A673 (cell line): ENCODE results near the gene ILF3. TPM values are rescaled to one million over a fixed set of nuclear protein-coding genes. Genes with fewer than 3 reads are reported as not detected.

ENCODE experiments used
- BruUV-seq: library from RNA; stranded (reverse); fragments of 400-500 nt; replicated peaks from 2 replicates; lab custom pipeline; 2021; lab: Mats Ljungman, UMichigan
- CTCF ChIA-PET: fragments of 300-600 bp; sonication (Branson Sonifier 250); formaldehyde crosslinking; loops from one replicate; lab custom pipeline; 2022; ENCODE audit warnings: antibody characterized with exemption; lab: Charles Lee
- POLR2A ChIA-PET: fragments of 300-600 bp; sonication (Branson Sonifier 250); formaldehyde crosslinking; loops from one replicate; lab custom pipeline; 2022; ENCODE audit warnings: antibody characterized with exemption; ENCODE audit not compliant: low non-redundant PET; lab: Charles Lee
- DNase-seq: peaks from one replicate; pipeline ENCODE4 v3.0.0-alpha.2; 2015; ENCODE audit warnings: low spot score
- H3K27ac ChIP-seq: fragments of 200-600 bp; sonication (generic); 2 replicates; pipeline ENCODE4 v1.5.1; 2016; ENCODE audit warnings: mixed run types, low read depth, mild to moderate bottlenecking, mixed read lengths, antibody characterized with exemption, low read length; ENCODE audit not compliant: poor library complexity, severe bottlenecking
- H3K27me3 ChIP-seq: fragments of 200-600 bp; sonication (generic); replicated peaks from 2 replicates; pipeline ENCODE4 v1.6.1; 2017; ENCODE audit warnings: mixed run types, low read depth, mild to moderate bottlenecking, mixed read lengths, antibody characterized with exemption, low read length; ENCODE audit not compliant: insufficient read depth, poor library complexity
- H3K36me3 ChIP-seq: fragments of 200-600 bp; sonication (generic); 2 replicates; pipeline ENCODE4 v1.6.1; 2016; ENCODE audit warnings: mixed run types, mild to moderate bottlenecking, mixed read lengths, antibody characterized with exemption, low read length; ENCODE audit not compliant: insufficient read depth, poor library complexity, severe bottlenecking
- H3K4me1 ChIP-seq: fragments of 200-600 bp; sonication (generic); 2 replicates; pipeline ENCODE4 v1.6.1; 2017; ENCODE audit warnings: mixed run types, mild to moderate bottlenecking, mixed read lengths, antibody characterized with exemption, low read length; ENCODE audit not compliant: insufficient read depth, poor library complexity, severe bottlenecking
- H3K4me3 ChIP-seq: fragments of 200-600 bp; sonication (generic); 2 replicates; pipeline ENCODE4 v1.5.1; 2016; ENCODE audit warnings: low read depth, mixed run types, mild to moderate bottlenecking, mixed read lengths, low read length; ENCODE audit not compliant: poor library complexity, severe bottlenecking
- H3K9me3 ChIP-seq: fragments of 200-600 bp; sonication (generic); 2 replicates; pipeline ENCODE4 v1.6.1; 2016; ENCODE audit warnings: mixed run types, low read depth, mild to moderate bottlenecking, mixed read lengths, antibody characterized with exemption, low read length; ENCODE audit not compliant: poor library complexity, severe bottlenecking
- CTCF ChIP-seq: fragments of 300-800, 200-600 bp; sonication (generic); conservative IDR thresholded peaks from 2 replicates; pipeline ENCODE4 v1.5.1; 2017; ENCODE audit warnings: low read depth, mild to moderate bottlenecking, antibody characterized with exemption, low read length, moderate library complexity, mixed read lengths
- EZH2 ChIP-seq: fragments of 200-600 bp; sonication (generic); IDR thresholded peaks from 2 replicates; pipeline ENCODE4 v1.6.1; 2017; ENCODE audit warnings: borderline replicate concordance, low read depth, mild to moderate bottlenecking, mixed read lengths, antibody characterized with exemption, low read length; ENCODE audit not compliant: poor library complexity, severe bottlenecking
- intact Hi-C: fragments of 100-400 bp; cut with micrococcal nuclease; formaldehyde crosslinking; loops from one replicate; pipeline ENCODE4 v1.10.0; 2022; ENCODE audit not compliant: unreplicated experiment
- total RNA-seq: library from RNA; stranded (reverse); gene quantifications from 2 replicates; pipeline ENCODE4 v1.2.3, GENCODE V29; 2021

The ILF3 gene
- total RNA-seq, 1 experiment from 2014 or later = 683 TPM

GRCh38 chr19:10640361-10640760 lies 13.8 kb upstream of the ILF3 start:
- ChIA-PET CTCF (no interaction called here), POLR2A (no interaction called here)
- intact Hi-C loops = no loop called here
- H3K27me3 ChIP-seq = no peaks in the 10 kb centered on the region
- H3K4me3 ChIP-seq = no peak overlapping the region
- no peak for DNase-seq
- no TSS peak for BruUV-seq
- peaks cover 15% of the 10 kb centered on the region for H3K4me1 ChIP-seq
- TF ChIP-seq CTCF (no peak), EZH2 (no peak)
- H3K27ac ChIP-seq = no peak overlapping the region
- peaks cover 7% of the 10 kb centered on the region for H3K36me3 ChIP-seq
- no peaks in the 10 kb centered on the region for H3K9me3 ChIP-seq

- no peak for DNase-seq
- H3K27ac ChIP-seq = no peak overlapping the region
- H3K9me3 ChIP-seq = no peaks in the 10 kb centered on the region
- TF ChIP-seq CTCF (no peak), EZH2 (no peak)
- ChIA-PET CTCF (interaction anchor here (0.6 kb wide), 1 partner anchor 157 kb away, joined by 3 read pairs; no protein-coding TSS in a partner anchor), POLR2A (no interaction called here)
- peaks cover 5% of the 10 kb centered on the region for H3K36me3 ChIP-seq
- BruUV-seq = no TSS peak
- intact Hi-C loops = no loop called here
- H3K27me3 ChIP-seq = no peaks in the 10 kb centered on the region
- H3K4me3 ChIP-seq = no peak overlapping the region
- H3K4me1 ChIP-seq = peaks cover 15% of the 10 kb centered on the region
These were observed 12.9 kb upstream of the ILF3 start for GRCh38 chr19:10641248-10641647.

- H3K27me3 ChIP-seq = no peaks in the 10 kb centered on the region
- peaks cover 3% of the 10 kb centered on the region for H3K36me3 ChIP-seq
- H3K9me3 ChIP-seq = no peaks in the 10 kb centered on the region
- H3K4me3 ChIP-seq = no peak overlapping the region
- ChIA-PET POLR2A (no interaction called here), CTCF (interaction anchor here (0.6 kb wide), 3 partner anchors 9 to 238 kb away, joined by 4 to 11 read pairs (median 4); no protein-coding TSS in a partner anchor)
- H3K27ac ChIP-seq = peak overlapping the region; percentile 5
- BruUV-seq = no TSS peak
- H3K4me1 ChIP-seq = peaks cover 15% of the 10 kb centered on the region
- DNase-seq = no peak
- no peak for TF ChIP-seq EZH2
- no peak for TF ChIP-seq CTCF
- intact Hi-C loops = no loop called here
These were observed 11.5 kb upstream of the ILF3 start for GRCh38 chr19:10642473-10643171.
